Fibroblast of mammary gland (primary cell): ENCODE results near the gene TUBA3E.
"Not testable (repeated sequence)": the region's sequence is repeated elsewhere in the genome, so short reads cannot be mapped to it uniquely, and the experiment has no call there.

Experiments used
- DNase-seq: peaks from one replicate; pipeline ENCODE4 v3.0.0-alpha.2; 2010; ENCODE audit warnings: low read depth
- H3K4me3 ChIP-seq: 2 replicates; pipeline ENCODE4 v1.5.1; 2011; ENCODE audit warnings: low read depth, mild to moderate bottlenecking, low read length, moderate library complexity; ENCODE audit not compliant: control insufficient read depth
- TF ChIP-seq, protein P1 (sequence below): conservative IDR thresholded peaks from 2 replicates; pipeline ENCODE4 v1.5.1; 2011; ENCODE audit warnings: low read depth, low read length, inconsistent platforms; ENCODE audit not compliant: control insufficient read depth, insufficient read depth

TUBA3E gene

DNA sequence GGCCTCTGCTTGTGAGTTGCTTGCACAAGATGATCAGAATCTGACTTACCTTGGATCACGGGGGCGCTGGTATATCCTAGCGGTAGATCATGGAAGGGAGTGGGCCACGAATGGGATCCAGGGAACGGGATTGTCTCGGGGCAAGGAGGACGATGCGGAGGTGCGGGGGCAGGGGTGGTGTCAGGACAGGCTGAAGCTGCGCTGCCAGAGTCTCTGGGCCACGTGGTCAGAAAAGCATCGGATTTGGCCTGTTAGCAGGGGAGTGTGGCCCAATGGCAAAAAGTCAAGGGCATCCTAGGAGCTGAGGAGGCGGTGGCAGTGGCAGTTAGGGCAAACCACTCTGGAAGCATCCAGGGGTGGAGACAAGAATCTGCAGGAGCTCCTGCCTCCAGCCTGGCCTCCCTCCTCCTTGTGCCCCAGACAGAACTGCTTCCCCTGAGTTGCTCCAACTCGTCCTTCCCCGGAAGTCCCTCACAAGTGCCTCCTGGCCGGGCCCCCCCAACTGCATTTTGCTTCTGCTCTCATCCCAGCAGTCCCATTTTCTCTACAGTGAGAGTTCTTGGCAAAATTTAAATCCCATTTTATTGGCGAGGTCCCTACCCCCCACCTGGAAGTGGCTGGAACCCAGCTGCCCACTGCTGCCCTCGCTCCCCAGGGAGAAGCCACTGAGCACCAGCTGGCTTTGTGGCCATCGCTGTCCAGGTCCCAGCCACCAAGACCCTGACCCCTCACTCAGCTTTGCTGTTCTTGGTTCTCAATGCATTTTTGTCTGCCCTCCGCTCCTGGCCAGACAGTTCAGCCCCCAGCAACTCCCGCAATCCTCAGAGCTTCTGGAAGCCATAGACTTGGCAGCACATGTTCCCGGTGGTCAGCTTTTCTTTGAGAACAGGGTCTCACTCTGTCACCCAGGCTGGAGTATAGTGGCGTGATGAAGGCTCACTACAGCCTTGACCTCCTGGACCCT, 47.8 kb downstream of the TUBA3E start:
- TF ChIP-seq, protein P1, sequence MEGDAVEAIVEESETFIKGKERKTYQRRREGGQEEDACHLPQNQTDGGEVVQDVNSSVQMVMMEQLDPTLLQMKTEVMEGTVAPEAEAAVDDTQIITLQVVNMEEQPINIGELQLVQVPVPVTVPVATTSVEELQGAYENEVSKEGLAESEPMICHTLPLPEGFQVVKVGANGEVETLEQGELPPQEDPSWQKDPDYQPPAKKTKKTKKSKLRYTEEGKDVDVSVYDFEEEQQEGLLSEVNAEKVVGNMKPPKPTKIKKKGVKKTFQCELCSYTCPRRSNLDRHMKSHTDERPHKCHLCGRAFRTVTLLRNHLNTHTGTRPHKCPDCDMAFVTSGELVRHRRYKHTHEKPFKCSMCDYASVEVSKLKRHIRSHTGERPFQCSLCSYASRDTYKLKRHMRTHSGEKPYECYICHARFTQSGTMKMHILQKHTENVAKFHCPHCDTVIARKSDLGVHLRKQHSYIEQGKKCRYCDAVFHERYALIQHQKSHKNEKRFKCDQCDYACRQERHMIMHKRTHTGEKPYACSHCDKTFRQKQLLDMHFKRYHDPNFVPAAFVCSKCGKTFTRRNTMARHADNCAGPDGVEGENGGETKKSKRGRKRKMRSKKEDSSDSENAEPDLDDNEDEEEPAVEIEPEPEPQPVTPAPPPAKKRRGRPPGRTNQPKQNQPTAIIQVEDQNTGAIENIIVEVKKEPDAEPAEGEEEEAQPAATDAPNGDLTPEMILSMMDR = no peak
- no peak for DNase-seq
- H3K4me3 ChIP-seq = no peak overlapping the region

DNA sequence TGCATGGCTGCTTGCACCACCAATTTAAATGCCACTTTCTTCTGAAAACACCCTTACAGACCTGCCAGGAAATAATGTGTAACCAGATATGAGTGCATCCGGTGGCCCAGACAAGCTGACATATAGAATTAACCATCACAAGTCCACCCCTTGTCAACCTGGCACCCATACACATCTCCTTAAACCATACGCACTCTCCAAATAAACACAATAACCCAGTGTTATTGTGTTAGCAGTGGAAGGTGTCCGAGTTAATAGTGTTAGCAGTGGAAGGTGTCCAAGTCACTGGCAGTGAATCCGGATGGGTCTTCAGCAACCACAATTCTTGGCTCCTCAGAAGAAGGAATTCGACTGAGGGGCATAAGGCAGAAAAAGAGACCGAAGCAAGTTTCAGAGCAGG, 49.7 kb downstream of the TUBA3E start:
- H3K4me3 ChIP-seq, DNase-seq: not testable (repeated sequence)

DNA sequence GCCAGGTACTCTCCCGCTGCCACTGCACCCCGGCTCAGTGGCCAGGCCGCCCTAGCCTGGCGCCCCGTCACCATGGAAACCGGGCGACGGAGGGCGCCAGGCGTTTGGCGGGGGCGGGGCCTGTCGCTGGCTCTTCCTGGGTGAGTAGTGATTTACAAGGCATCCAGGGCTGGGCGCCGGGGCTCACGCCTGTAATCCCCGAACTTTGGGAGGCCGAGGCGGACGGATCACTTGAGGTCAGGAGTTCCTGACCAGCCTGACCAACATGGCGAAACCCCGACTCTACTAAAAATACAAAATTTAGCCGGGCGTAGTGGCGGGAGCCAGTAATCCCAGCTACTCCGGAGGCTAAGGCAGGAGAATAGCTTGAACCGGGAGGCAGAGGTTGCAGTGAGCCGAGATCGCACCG, 53.2 kb downstream of the TUBA3E start, which contains the start of gene CCDC74B:
CCDC74B (minus strand) TSS at position 107 of the 409 bp plus-strand sequence. CDS start 116 bp downstream, outside the sequence.
- peak; percentile 21 for DNase-seq

DNA sequence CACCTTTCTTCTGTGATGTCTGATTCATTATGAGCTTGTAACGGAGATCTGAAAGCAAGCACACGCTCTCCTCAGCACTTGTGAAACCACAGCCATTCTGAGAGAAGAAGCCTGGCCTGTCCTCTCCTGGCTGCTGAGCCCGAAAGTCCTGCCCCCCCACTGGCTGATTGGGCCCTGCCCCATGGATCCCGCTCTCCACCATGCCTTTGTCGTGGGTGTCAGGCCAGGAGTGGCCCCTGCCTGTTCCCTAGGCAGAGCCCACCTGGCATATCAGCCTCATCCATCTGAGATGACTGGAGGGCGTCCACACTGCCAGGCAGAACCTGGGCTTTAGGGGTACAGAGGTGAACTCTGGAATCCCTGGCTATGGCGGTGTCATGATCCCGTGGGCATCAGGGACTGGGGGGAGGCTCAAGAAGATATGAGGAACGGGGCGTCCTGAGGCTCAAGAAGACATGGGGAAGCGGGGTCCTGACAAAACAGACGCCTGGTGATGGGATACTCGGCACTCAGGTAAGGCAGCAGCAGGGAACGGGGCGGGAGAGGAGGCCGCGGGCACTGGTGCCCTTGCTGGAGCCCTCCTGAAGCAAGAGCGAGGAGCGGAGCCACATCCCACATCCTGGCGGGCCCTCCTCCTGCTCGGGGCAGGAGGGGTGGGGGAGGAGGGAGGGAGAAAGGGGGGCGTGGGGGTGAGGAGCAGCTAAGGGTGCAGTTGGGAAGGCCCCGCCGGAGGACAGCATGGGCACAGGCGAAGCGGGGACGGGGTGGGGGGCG, 54.8 kb downstream of the TUBA3E start:
- not testable (repeated sequence) for H3K4me3 ChIP-seq, DNase-seq

More for the DNA sequence above, 53.2 kb downstream of the TUBA3E start, which contains the start of gene CCDC74B:
- H3K4me3 ChIP-seq = peak within 1 kb of the TSS; percentile 29

DNA sequence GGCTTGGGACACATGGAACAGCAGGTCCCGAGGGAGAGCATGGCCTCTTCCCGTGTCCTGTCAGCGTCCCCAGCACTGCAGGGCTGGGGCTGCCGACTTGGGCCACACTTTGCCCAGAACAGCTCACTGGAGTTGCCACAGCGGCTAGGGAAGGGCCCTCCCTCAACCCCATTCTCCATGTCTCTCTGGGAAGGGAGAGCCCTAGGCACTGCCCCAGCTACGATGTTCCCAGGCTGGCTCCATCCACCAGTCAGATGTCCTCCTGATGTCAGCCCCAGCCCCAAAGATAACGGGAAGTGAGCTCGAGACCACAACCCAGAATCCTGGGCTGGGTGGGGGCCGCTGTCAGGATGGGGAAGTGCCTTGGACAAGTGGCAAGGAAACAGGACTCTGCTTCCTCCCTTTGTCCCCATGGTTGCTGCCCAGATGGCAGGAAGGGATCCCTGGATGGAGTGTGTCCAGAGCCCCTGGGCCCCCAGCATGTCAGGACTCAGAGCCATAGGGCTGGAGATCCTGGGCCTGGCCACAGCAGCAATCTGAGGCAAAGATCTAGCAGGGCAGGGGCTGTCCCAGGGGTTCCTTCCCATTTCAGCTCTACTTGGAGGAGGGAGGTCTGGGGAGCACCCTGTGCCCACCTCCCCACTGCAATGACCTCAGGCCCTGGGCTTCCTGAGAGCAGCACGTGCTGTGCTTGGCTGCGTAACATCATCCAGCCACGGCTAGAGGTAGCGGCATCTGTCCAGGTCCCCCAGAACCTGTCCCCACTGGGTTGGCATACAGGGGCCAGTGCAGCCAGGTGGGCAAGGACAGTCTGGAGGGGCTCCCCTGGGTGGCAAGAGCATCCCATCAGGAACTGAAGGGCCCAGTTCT, 55.6 kb downstream of the TUBA3E start:
- not testable (repeated sequence) for H3K4me3 ChIP-seq, DNase-seq
